Endothelial cell of umbilical vein (primary cell): ENCODE results near the gene LPIN1.

Source experiments
- EZH2 ChIP-seq: IDR thresholded peaks from 2 replicates; pipeline ENCODE4 v1.6.1; 2012; ENCODE audit warnings: borderline replicate concordance, low read depth, mild to moderate bottlenecking, moderate library complexity, low read length, inconsistent platforms; ENCODE audit not compliant: severe bottlenecking
- JUN ChIP-seq: IDR thresholded peaks from 2 replicates; pipeline ENCODE4 v1.6.1; 2011; ENCODE audit warnings: borderline replicate concordance, low read depth; ENCODE audit not compliant: insufficient read length, insufficient read depth
- MYC ChIP-seq: IDR thresholded peaks from one replicate; pipeline ENCODE4 v1.6.1; 2011; ENCODE audit warnings: mild to moderate bottlenecking, low read depth, low read length
- POLR2A ChIP-seq: IDR thresholded peaks from 2 replicates; pipeline ENCODE4 v1.6.1; 2012; ENCODE audit warnings: low read depth, mild to moderate bottlenecking, control low read depth, low read length
- POLR2AphosphoS5 ChIP-seq: IDR thresholded peaks from 2 replicates; pipeline ENCODE4 v1.6.1; 2012; ENCODE audit warnings: low read depth, mild to moderate bottlenecking, control low read depth, low read length, moderate library complexity; ENCODE audit not compliant: insufficient read depth
- TF ChIP-seq, protein P1 (sequence below), 2 donors: IDR thresholded peaks; 1 replicate in 1 of 2; 2 replicates in 1 of 2; pipeline ENCODE4 v1.5.1; 2011; ENCODE audit warnings: low read length in 2 of 2, mild to moderate bottlenecking in 2 of 2, moderate library complexity in 2 of 2, control low read depth in 1 of 2, inconsistent platforms in 1 of 2, low read depth in 1 of 2; ENCODE audit not compliant: insufficient read depth in 1 of 2; ENCODE audit errors: extremely low read depth in 1 of 2
- TF ChIP-seq, protein P2 (sequence below): IDR thresholded peaks from 2 replicates; pipeline ENCODE4 v1.6.1; 2011; ENCODE audit not compliant: insufficient read depth, insufficient read length

DNA sequence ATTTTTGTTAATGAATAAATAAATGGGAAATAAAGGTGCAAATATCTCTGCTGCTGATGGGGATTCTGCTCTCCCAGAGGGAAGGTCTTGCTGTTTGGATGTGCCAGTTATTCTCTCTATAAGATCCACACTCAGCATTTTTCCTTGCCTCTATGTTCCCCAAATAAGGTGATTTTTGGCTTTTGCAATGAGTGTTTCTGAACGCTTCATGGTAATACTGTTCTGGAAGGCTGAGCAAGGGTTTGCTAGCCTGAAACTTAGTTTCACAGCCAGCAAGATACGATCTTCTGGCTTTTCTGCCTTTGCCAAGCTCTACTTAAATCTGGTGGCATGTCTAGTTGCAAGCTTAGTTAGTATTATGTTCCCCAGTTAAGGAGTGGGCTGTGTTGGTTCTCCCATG is 114.6 kb downstream of the LPIN1 start:
- TF ChIP-seq, protein P1, sequence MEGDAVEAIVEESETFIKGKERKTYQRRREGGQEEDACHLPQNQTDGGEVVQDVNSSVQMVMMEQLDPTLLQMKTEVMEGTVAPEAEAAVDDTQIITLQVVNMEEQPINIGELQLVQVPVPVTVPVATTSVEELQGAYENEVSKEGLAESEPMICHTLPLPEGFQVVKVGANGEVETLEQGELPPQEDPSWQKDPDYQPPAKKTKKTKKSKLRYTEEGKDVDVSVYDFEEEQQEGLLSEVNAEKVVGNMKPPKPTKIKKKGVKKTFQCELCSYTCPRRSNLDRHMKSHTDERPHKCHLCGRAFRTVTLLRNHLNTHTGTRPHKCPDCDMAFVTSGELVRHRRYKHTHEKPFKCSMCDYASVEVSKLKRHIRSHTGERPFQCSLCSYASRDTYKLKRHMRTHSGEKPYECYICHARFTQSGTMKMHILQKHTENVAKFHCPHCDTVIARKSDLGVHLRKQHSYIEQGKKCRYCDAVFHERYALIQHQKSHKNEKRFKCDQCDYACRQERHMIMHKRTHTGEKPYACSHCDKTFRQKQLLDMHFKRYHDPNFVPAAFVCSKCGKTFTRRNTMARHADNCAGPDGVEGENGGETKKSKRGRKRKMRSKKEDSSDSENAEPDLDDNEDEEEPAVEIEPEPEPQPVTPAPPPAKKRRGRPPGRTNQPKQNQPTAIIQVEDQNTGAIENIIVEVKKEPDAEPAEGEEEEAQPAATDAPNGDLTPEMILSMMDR (IDR thresholded peaks at IDR 0.05; ENCODE audit: extremely low read depth in 1 of 2, insufficient read depth in 1 of 2, low read depth in 1 of 2, low read length in 2 of 2), result no peak
- no peak for TF ChIP-seq POLR2A
- TF ChIP-seq EZH2, result no peak
- no peak for TF ChIP-seq MYC
- TF ChIP-seq POLR2AphosphoS5, result no peak
- TF ChIP-seq, protein P2, sequence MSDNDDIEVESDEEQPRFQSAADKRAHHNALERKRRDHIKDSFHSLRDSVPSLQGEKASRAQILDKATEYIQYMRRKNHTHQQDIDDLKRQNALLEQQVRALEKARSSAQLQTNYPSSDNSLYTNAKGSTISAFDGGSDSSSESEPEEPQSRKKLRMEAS, result no peak
- TF ChIP-seq JUN, result no peak
